K562 (cell line): ENCODE data around the gene TP53RK. TPM values are rescaled to one million over a fixed set of nuclear protein-coding genes. Genes with fewer than 3 reads are reported as not detected.

Experiments
- ATAC-seq: fragments of 200-7000 bp; cut with Tn5 transposase; 3 replicates; pipeline ENCODE4 v1.9.1; 2020; ENCODE audit warnings: moderate library complexity
- BruUV-seq: library from RNA; stranded (reverse); fragments of 400-500 nt; replicated peaks from 2 replicates; lab custom pipeline; 2021; lab: Mats Ljungman, UMichigan
- CTCF ChIA-PET: fragments of 300-600 bp; formaldehyde crosslinking; extraction: SDS; loops from one replicate; lab custom pipeline; 2021; ENCODE audit warnings: low intra/inter-chr PET ratio; lab: Yijun Ruan, JAX
- POLR2A ChIA-PET: fragments of 300-600, 350-650 bp; sonication (Branson Sonifier 250); formaldehyde crosslinking; extraction: SDS; loops from one replicate; lab custom pipeline; 2021; ENCODE audit warnings: antibody characterized with exemption, inconsistent platforms; lab: Yijun Ruan, JAX
- DNase-seq, 4 experiments: peaks; one replicate each; pipeline versions ENCODE4 v3.0.0 to v3.0.0-alpha.2; 2011 to 2018; ENCODE audit warnings: low spot score in 3 of 4, mixed read lengths in 3 of 4; ENCODE audit errors: extremely low read depth in 1 of 4
- FAIRE-seq: peaks from 2 replicates; lab custom pipeline; 2011; peaks lifted over from hg19 to GRCh38; lab: Jason Lieb, UNC
- H2AFZ ChIP-seq: 2 replicates; pipeline ENCODE4 v1.6.0; 2011; ENCODE audit warnings: low read depth, low read length, control low read depth, inconsistent platforms
- H3K27ac ChIP-seq: fragments of 200-600 bp; 3 replicates; pipeline ENCODE4 v1.8.0; 2011; ENCODE audit warnings: low read depth, mild to moderate bottlenecking, control low read depth, inconsistent platforms, low read length, moderate library complexity, mixed read lengths; ENCODE audit errors: extremely low read depth
- H3K27me3 ChIP-seq, 2 experiments: fragments of 300-600 bp in 1 of 2; 2 replicates in 1 of 2; 3 replicates in 1 of 2; pipeline versions ENCODE4 v1.6.0 to v1.8.0; 2011; ENCODE audit warnings: inconsistent platforms in 2 of 2, low read length in 2 of 2, mild to moderate bottlenecking in 1 of 2, mixed read lengths in 1 of 2, moderate library complexity in 1 of 2; ENCODE audit not compliant: control insufficient read depth in 2 of 2, insufficient read depth in 2 of 2
- H3K36me3 ChIP-seq: fragments of 300-600 bp; 3 replicates; pipeline ENCODE4 v1.8.0; 2011; ENCODE audit warnings: mild to moderate bottlenecking, low read length, inconsistent platforms; ENCODE audit not compliant: control insufficient read depth, insufficient read depth
- H3K4me1 ChIP-seq, 2 experiments: fragments of 200-600 bp in 1 of 2; replicated peaks in 1 of 2; 2 replicates in 1 of 2; 3 replicates in 1 of 2; pipeline versions ENCODE4 v1.5.1 to v1.8.0; 2011; ENCODE audit warnings: inconsistent platforms in 2 of 2, low read length in 2 of 2, mild to moderate bottlenecking in 1 of 2, mixed read lengths in 1 of 2, moderate library complexity in 1 of 2; ENCODE audit not compliant: control insufficient read depth in 2 of 2, insufficient read depth in 2 of 2
- H3K4me2 ChIP-seq: 2 replicates; pipeline ENCODE4 v1.6.1; 2011; ENCODE audit warnings: low read length, control low read depth, inconsistent platforms, mixed read lengths; ENCODE audit not compliant: insufficient read depth
- H3K4me3 ChIP-seq: fragments of 200-600 bp; sonication (generic), shearing (Covaris generic); 2 replicates; pipeline ENCODE4 v1.5.1; 2016; ENCODE audit warnings: control low read depth, inconsistent platforms
- H3K79me2 ChIP-seq: fragments of 200-600 bp; 3 replicates; pipeline ENCODE4 v1.8.0; 2011; ENCODE audit warnings: low read length, inconsistent platforms; ENCODE audit not compliant: control insufficient read depth, insufficient read depth
- H3K9ac ChIP-seq, 2 experiments: 2 replicates each; pipeline versions ENCODE4 v1.6.0 to v1.6.1; 2011; ENCODE audit warnings: low read depth in 2 of 2, low read length in 2 of 2, control low read depth in 1 of 2, inconsistent platforms in 1 of 2, mild to moderate bottlenecking in 1 of 2, mixed read lengths in 1 of 2; ENCODE audit not compliant: insufficient read depth in 1 of 2
- H3K9me1 ChIP-seq: one replicate; pipeline ENCODE4 v1.6.0; 2011; ENCODE audit warnings: inconsistent platforms, mild to moderate bottlenecking, low read length, moderate library complexity; ENCODE audit not compliant: control insufficient read depth, insufficient read depth
- H3K9me3 ChIP-seq: replicated peaks from 2 replicates; pipeline ENCODE4 v1.5.1; 2011; ENCODE audit warnings: low read depth, low read length, inconsistent platforms; ENCODE audit not compliant: control insufficient read depth, insufficient read depth
- H4K20me1 ChIP-seq: replicated peaks from 2 replicates; pipeline ENCODE4 v1.6.1; 2011; ENCODE audit warnings: low read length, inconsistent platforms, mixed read lengths; ENCODE audit not compliant: control insufficient read depth, insufficient read depth
- EHMT2 ChIP-seq: fragments of 450-650 bp; IDR thresholded peaks from 2 replicates; pipeline ENCODE4 v1.6.1; 2018; ENCODE audit warnings: antibody characterized with exemption
- ELF1 ChIP-seq: fragments of 200-800 bp; sonication (Bioruptor generic); IDR thresholded peaks from 2 replicates; pipeline ENCODE4 v1.6.1; 2016; ENCODE audit warnings: missing genetic modification characterization, missing compliant biosample characterization
- EZH2 ChIP-seq: IDR thresholded peaks from 2 replicates; pipeline ENCODE4 v1.6.1; 2012; ENCODE audit warnings: low read depth, mild to moderate bottlenecking, inconsistent platforms, low read length, borderline replicate concordance
- GABPB2 ChIP-seq: fragments of 250-450 bp; sonication (Bioruptor Pico); conservative IDR thresholded peaks from 2 replicates; pipeline ENCODE4 v1.5.1; 2021; ENCODE audit warnings: mild to moderate bottlenecking
- HDAC1 ChIP-seq, 2 experiments: fragments of 450-650 bp; IDR thresholded peaks; 2 replicates each; pipeline ENCODE4 v1.6.1; 2016 to 2017; ENCODE audit warnings: inconsistent platforms in 1 of 2, mild to moderate bottlenecking in 1 of 2, moderate library complexity in 1 of 2
- PPARD ChIP-seq: fragments of 250-450 bp; sonication (Bioruptor Pico); IDR thresholded peaks from 2 replicates; pipeline ENCODE4 v1.8.0; 2022; ENCODE audit warnings: inconsistent platforms, mild to moderate bottlenecking, moderate library complexity
- SAFB ChIP-seq: fragments of 200-400 bp; formaldehyde crosslinking; IDR thresholded peaks from 2 replicates; pipeline ENCODE4 v1.6.1; 2017; ENCODE audit warnings: low read depth, low read length, borderline replicate concordance
- STAG1 ChIP-seq: sonication (generic); formaldehyde crosslinking; IDR thresholded peaks from 2 replicates; pipeline ENCODE4 v1.5.0; 2020; ENCODE audit warnings: missing genetic modification reagents, borderline replicate concordance
- TBL1XR1 ChIP-seq, 2 experiments: IDR thresholded peaks; 2 replicates each; pipeline ENCODE4 v1.6.1; 2012; ENCODE audit warnings: improper control_type of control experiment in 2 of 2, low read length in 2 of 2, mild to moderate bottlenecking in 1 of 2
- XRCC5 ChIP-seq: fragments of 200-400 bp; formaldehyde crosslinking; IDR thresholded peaks from 2 replicates; pipeline ENCODE4 v1.6.1; 2017; ENCODE audit warnings: low read depth, mild to moderate bottlenecking, low read length
- ZBTB9 ChIP-seq: fragments of 450-650 bp; formaldehyde crosslinking; IDR thresholded peaks from 2 replicates; pipeline ENCODE4 v1.4.0; 2020; ENCODE audit warnings: mild to moderate bottlenecking, moderate library complexity
- ZNF184 ChIP-seq: sonication (generic); formaldehyde crosslinking; IDR thresholded peaks from 2 replicates; pipeline ENCODE4 v1.5.0; 2020; ENCODE audit warnings: missing genetic modification reagents
- ZNF655 ChIP-seq: fragments of 250-450 bp; sonication (Bioruptor Pico); IDR thresholded peaks from 2 replicates; pipeline ENCODE4 v1.5.0; 2021
- ZNF766 ChIP-seq: fragments of 200-800 bp; sonication (Bioruptor generic); conservative IDR thresholded peaks from 2 replicates; pipeline ENCODE4 v1.6.1; 2016; ENCODE audit warnings: missing genetic modification characterization, missing compliant biosample characterization
- WGBS: fragments of 100-300 bp; shearing (Covaris generic); methylation state at CpG from one replicate; pipeline ENCODE4 v1.1.6; 2016; ENCODE audit warnings: low coverage, mixed read lengths; ENCODE audit not compliant: insufficient coverage; ENCODE audit errors: missing lambda C conversion rate; 5-methylcytosine and 5-hydroxymethylcytosine counted together
- in situ Hi-C: fragments of 300-500 bp; cut with MboI; formaldehyde crosslinking; loops from 4 replicates; pipeline ENCODE4 v1.15.0; 2018; ENCODE audit warnings: inconsistent platforms, mixed read lengths
- intact Hi-C: fragments of 100-400 bp; cut with micrococcal nuclease; formaldehyde crosslinking; loops from 2 replicates; pipeline ENCODE4 v1.14.2; 2022
- polyA plus RNA-seq, 8 experiments: library from polyadenylated mRNA; depleted of rRNA in 4 of 8; stranded (reverse) in 5 of 8; unstranded in 3 of 8; fragments of >200 nt; fragmentation: Nextera tagmentation in 2 of 8; fragmentation: Illumina TruSeq in 1 of 8; extraction: Ambion mirVana in 2 of 8; extraction: Trizol in 1 of 8; gene quantifications; 2 replicates each; pipeline versions ENCODE4 v1.2.1 to v1.2.3, GENCODE V29; 2011 to 2014; ENCODE audit warnings: inconsistent platforms in 1 of 8, missing spikeins in 1 of 8
- total RNA-seq, 7 experiments: library from RNA; depleted of rRNA in 6 of 7; stranded (reverse); fragments of >200 nt in 6 of 7; fragmentation: Illumina TruSeq in 2 of 7; extraction: Trizol in 2 of 7; gene quantifications; 2 replicates each; pipeline versions ENCODE4 v1.2.1 to v1.2.3, GENCODE V29; 2011 to 2021; ENCODE audit warnings: low replicate concordance in 1 of 7
- TF ChIP-seq, protein P1 (sequence below): fragments of 250-450 bp; sonication (Bioruptor Pico); IDR thresholded peaks from 2 replicates; pipeline ENCODE4 v1.5.0; 2020; ENCODE audit warnings: mild to moderate bottlenecking, borderline replicate concordance
- TF ChIP-seq, protein P2 (sequence below): fragments of 450-650 bp; formaldehyde crosslinking; IDR thresholded peaks from 2 replicates; pipeline ENCODE4 v1.4.0; 2020; ENCODE audit warnings: mild to moderate bottlenecking

Gene TP53RK
- total and polyA plus RNA-seq, 9 of the 15 experiments (the other 6 are each of a cell fraction or from before 2014, with no cell fraction given): 2.9 to 43.5 (median 17.2) TPM

DNA sequence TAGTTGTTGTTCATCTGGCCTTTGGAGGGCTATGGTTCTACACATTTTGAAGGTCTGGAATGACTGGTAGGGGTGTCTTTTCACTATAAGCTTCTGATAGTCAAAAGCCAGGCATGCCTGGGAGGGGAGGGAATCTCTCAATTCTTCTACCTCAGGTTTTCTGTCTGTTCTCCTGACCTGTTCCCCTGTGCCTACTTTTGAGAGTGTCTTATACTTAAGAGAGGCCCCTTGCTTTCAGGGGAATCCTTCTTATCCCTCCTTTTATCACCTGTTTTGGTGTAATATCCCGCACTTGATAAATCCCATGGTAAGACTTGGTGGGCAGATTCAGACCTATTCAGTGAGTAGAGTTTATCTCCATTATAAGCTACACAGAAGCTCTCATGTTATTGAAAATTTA is 27.6 kb downstream of the TP53RK start:
- no TSS peak for BruUV-seq

More for the DNA sequence above, 27.6 kb downstream of the TP53RK start:
- Histone ChIP-seq H3K4me1 (no peaks in the 10 kb centered on the region; a peak in 1 of 5 replicates), H4K20me1 (no peaks in the 10 kb centered on the region), H3K79me2 (no peaks in the 10 kb centered on the region), H3K4me3 (no peak overlapping the region), H3K9me1 (no peaks in the 10 kb centered on the region), H3K27ac (no peak overlapping the region), H2AFZ (no peak overlapping the region), H3K9ac (no peak overlapping the region), H3K4me2 (no peak overlapping the region), H3K9me3 (no peaks in the 10 kb centered on the region), H3K27me3 (no peaks in the 10 kb centered on the region), H3K36me3 (peaks cover 9% of the 10 kb centered on the region; the same call in 1 of the 3 replicates)
- intact Hi-C loops: no loop called here
- TF ChIP-seq HDAC1 (IDR thresholded peaks at IDR 0.05) (no peak), ZNF184 (no peak), SAFB (no peak), STAG1 (CRISPR knock-in tag) (no peak), EZH2 (no peak), PPARD (CRISPR knock-in tag) (no peak), EHMT2 (no peak), GABPB2 (CRISPR knock-in tag) (no peak), TBL1XR1 (IDR thresholded peaks at IDR 0.05; ENCODE audit: low read length in 2 of 2) (no peak), ZBTB9 (CRISPR knock-in tag) (no peak), ZNF766 (no peak), ELF1 (no peak), ZNF655 (CRISPR knock-in tag) (no peak), XRCC5 (no peak)
- TF ChIP-seq, protein P1, sequence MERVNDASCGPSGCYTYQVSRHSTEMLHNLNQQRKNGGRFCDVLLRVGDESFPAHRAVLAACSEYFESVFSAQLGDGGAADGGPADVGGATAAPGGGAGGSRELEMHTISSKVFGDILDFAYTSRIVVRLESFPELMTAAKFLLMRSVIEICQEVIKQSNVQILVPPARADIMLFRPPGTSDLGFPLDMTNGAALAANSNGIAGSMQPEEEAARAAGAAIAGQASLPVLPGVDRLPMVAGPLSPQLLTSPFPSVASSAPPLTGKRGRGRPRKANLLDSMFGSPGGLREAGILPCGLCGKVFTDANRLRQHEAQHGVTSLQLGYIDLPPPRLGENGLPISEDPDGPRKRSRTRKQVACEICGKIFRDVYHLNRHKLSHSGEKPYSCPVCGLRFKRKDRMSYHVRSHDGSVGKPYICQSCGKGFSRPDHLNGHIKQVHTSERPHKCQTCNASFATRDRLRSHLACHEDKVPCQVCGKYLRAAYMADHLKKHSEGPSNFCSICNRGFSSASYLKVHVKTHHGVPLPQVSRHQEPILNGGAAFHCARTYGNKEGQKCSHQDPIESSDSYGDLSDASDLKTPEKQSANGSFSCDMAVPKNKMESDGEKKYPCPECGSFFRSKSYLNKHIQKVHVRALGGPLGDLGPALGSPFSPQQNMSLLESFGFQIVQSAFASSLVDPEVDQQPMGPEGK: no peak
- TF ChIP-seq, protein P2, sequence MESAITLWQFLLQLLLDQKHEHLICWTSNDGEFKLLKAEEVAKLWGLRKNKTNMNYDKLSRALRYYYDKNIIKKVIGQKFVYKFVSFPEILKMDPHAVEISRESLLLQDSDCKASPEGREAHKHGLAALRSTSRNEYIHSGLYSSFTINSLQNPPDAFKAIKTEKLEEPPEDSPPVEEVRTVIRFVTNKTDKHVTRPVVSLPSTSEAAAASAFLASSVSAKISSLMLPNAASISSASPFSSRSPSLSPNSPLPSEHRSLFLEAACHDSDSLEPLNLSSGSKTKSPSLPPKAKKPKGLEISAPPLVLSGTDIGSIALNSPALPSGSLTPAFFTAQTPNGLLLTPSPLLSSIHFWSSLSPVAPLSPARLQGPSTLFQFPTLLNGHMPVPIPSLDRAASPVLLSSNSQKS (CRISPR knock-in tag): no peak
- FAIRE-seq (no peak), DNase-seq (no peak), ATAC-seq (no peak)
- 87% methylated on average over 1 of the region's 1 CpG for WGBS
- ChIA-PET POLR2A (no interaction called here), CTCF (no interaction called here)
- in situ Hi-C loops: no loop called here
